Measurements from ENCODE around the gene FIS1.

Gene FIS1

GRCh38 chr7:101243646-101244374 lies 1.1 kb downstream of the FIS1 start:
- H3K27ac Mint-ChIP-seq: peak overlapping the region; percentile 99

GRCh38 chr7:101241443-101242349 lies 3.2 kb downstream of the FIS1 start:
- DNase-seq (ENCODE audit: low spot score): no peak
- Mint-ChIP-seq H3K4me1 (ENCODE audit: low read depth) (peaks cover 20% of the 10 kb centered on the region), H3K36me3 (ENCODE audit: low read depth) (peaks cover 16% of the 10 kb centered on the region), H3K9me3 (no peaks in the 10 kb centered on the region), H3K27ac (no peak overlapping the region), H3K4me3 (no peak overlapping the region), H3K27me3 (ENCODE audit: low read depth) (no peaks in the 10 kb centered on the region)

More at GRCh38 chr7:101243646-101244374, 1.1 kb downstream of the FIS1 start:
- Mint-ChIP-seq H3K27me3 (ENCODE audit: low read depth) (no peaks in the 10 kb centered on the region), H3K36me3 (ENCODE audit: low read depth) (peaks cover 21% of the 10 kb centered on the region), H3K4me3 (peak overlapping the region; percentile 99), H3K9me3 (no peaks in the 10 kb centered on the region), H3K4me1 (ENCODE audit: low read depth) (peaks cover 24% of the 10 kb centered on the region)
- DNase-seq (ENCODE audit: low spot score): no peak

- peaks cover 20% of the 10 kb centered on the region for H3K4me1 Mint-ChIP-seq (ENCODE audit: low read depth)
- no peak for DNase-seq (ENCODE audit: low spot score)
- no peaks in the 10 kb centered on the region for H3K27me3 Mint-ChIP-seq (ENCODE audit: low read depth)
- no peaks in the 10 kb centered on the region for H3K9me3 Mint-ChIP-seq
- H3K4me3 Mint-ChIP-seq: no peak overlapping the region
- peak overlapping the region; percentile 52 for H3K27ac Mint-ChIP-seq
- H3K36me3 Mint-ChIP-seq (ENCODE audit: low read depth): peaks cover 16% of the 10 kb centered on the region
These were observed 3.9 kb downstream of the FIS1 start for GRCh38 chr7:101241015-101241363.

- no peak for DNase-seq (ENCODE audit: low spot score)
- H3K36me3 Mint-ChIP-seq (ENCODE audit: low read depth): peaks cover 12% of the 10 kb centered on the region
- H3K9me3 Mint-ChIP-seq: no peaks in the 10 kb centered on the region
- peak overlapping the region; percentile 52 for H3K27ac Mint-ChIP-seq
- H3K27me3 Mint-ChIP-seq (ENCODE audit: low read depth): no peaks in the 10 kb centered on the region
- H3K4me1 Mint-ChIP-seq (ENCODE audit: low read depth): peaks cover 14% of the 10 kb centered on the region
- no peak overlapping the region for H3K4me3 Mint-ChIP-seq
These were observed 4.5 kb downstream of the FIS1 start for GRCh38 chr7:101240226-101241014.

GRCh38 chr7:101239951-101240220 lies 5.0 kb downstream of the FIS1 start:
- no peaks in the 10 kb centered on the region for H3K9me3 Mint-ChIP-seq
- peaks cover 7% of the 10 kb centered on the region for H3K36me3 Mint-ChIP-seq (ENCODE audit: low read depth)
- no peaks in the 10 kb centered on the region for H3K27me3 Mint-ChIP-seq (ENCODE audit: low read depth)
- no peak for DNase-seq (ENCODE audit: low spot score)
- no peak overlapping the region for H3K4me3 Mint-ChIP-seq
- peaks cover 10% of the 10 kb centered on the region for H3K4me1 Mint-ChIP-seq (ENCODE audit: low read depth)
- H3K27ac Mint-ChIP-seq: no peak overlapping the region

- H3K27ac Mint-ChIP-seq: no peak overlapping the region
- H3K4me1 Mint-ChIP-seq (ENCODE audit: low read depth): peaks cover 10% of the 10 kb centered on the region
These were observed 5.5 kb downstream of the FIS1 start for GRCh38 chr7:101239191-101239950.

GRCh38 chr7:101238226-101239182 lies 6.4 kb downstream of the FIS1 start:
- no peaks in the 10 kb centered on the region for H3K27me3 Mint-ChIP-seq (ENCODE audit: low read depth)
- DNase-seq (ENCODE audit: low spot score): no peak
- no peak overlapping the region for H3K27ac Mint-ChIP-seq

More at GRCh38 chr7:101239191-101239950, 5.5 kb downstream of the FIS1 start:
- no peak for DNase-seq (ENCODE audit: low spot score)
- Mint-ChIP-seq H3K9me3 (no peaks in the 10 kb centered on the region), H3K4me3 (no peak overlapping the region), H3K36me3 (ENCODE audit: low read depth) (peaks cover 6% of the 10 kb centered on the region), H3K27me3 (ENCODE audit: low read depth) (no peaks in the 10 kb centered on the region)

GRCh38 chr7:101237206-101238067 lies 7.4 kb downstream of the FIS1 start, which contains the start of gene CLDN15:
TSS of gene CLDN15 (minus strand) at chr7:101237802. CDS start at chr7:101237581, 221 bp downstream.
- H3K4me3 Mint-ChIP-seq: no peak within 1 kb of the TSS
- H3K36me3 Mint-ChIP-seq (ENCODE audit: low read depth): peaks cover 6% of the 10 kb centered on the region
- DNase-seq (ENCODE audit: low spot score): no peak
- no peaks in the 10 kb centered on the region for H3K27me3 Mint-ChIP-seq (ENCODE audit: low read depth)
- H3K4me1 Mint-ChIP-seq (ENCODE audit: low read depth): no peaks in the 10 kb centered on the region
- no peaks in the 10 kb centered on the region for H3K9me3 Mint-ChIP-seq
- H3K27ac Mint-ChIP-seq: no peak within 1 kb of the TSS

More at GRCh38 chr7:101238226-101239182, 6.4 kb downstream of the FIS1 start:
- no peak overlapping the region for H3K4me3 Mint-ChIP-seq
- H3K36me3 Mint-ChIP-seq (ENCODE audit: low read depth): peaks cover 6% of the 10 kb centered on the region
- peaks cover 5% of the 10 kb centered on the region for H3K4me1 Mint-ChIP-seq (ENCODE audit: low read depth)
- no peaks in the 10 kb centered on the region for H3K9me3 Mint-ChIP-seq

GRCh38 chr7:101236292-101236835 lies 8.5 kb downstream of the FIS1 start:
- no peaks in the 10 kb centered on the region for H3K27me3 Mint-ChIP-seq (ENCODE audit: low read depth)
- H3K27ac Mint-ChIP-seq: no peak overlapping the region
- no peak overlapping the region for H3K4me3 Mint-ChIP-seq
- no peaks in the 10 kb centered on the region for H3K9me3 Mint-ChIP-seq
- no peaks in the 10 kb centered on the region for H3K4me1 Mint-ChIP-seq (ENCODE audit: low read depth)
- DNase-seq (ENCODE audit: low spot score): no peak
- peaks cover 6% of the 10 kb centered on the region for H3K36me3 Mint-ChIP-seq (ENCODE audit: low read depth)

GRCh38 chr7:101235522-101235921 lies 9.4 kb downstream of the FIS1 start:
- H3K4me1 Mint-ChIP-seq (ENCODE audit: low read depth): peaks cover 2% of the 10 kb centered on the region
- no peak overlapping the region for H3K27ac Mint-ChIP-seq
- H3K27me3 Mint-ChIP-seq (ENCODE audit: low read depth): no peaks in the 10 kb centered on the region
- no peaks in the 10 kb centered on the region for H3K9me3 Mint-ChIP-seq
- H3K4me3 Mint-ChIP-seq: no peak overlapping the region
- no peak for DNase-seq (ENCODE audit: low spot score)
- H3K36me3 Mint-ChIP-seq (ENCODE audit: low read depth): peaks cover 7% of the 10 kb centered on the region

- Mint-ChIP-seq H3K27me3 (ENCODE audit: low read depth) (no peaks in the 10 kb centered on the region), H3K9me3 (no peaks in the 10 kb centered on the region), H3K4me1 (ENCODE audit: low read depth) (peaks cover 3% of the 10 kb centered on the region), H3K27ac (no peak overlapping the region), H3K4me3 (no peak overlapping the region), H3K36me3 (ENCODE audit: low read depth) (peaks cover 9% of the 10 kb centered on the region)
- no peak for DNase-seq (ENCODE audit: low spot score)
These were observed 9.8 kb downstream of the FIS1 start for GRCh38 chr7:101235050-101235449.

GRCh38 chr7:101234636-101235035 lies 10.2 kb downstream of the FIS1 start:
- no peaks in the 10 kb centered on the region for H3K27me3 Mint-ChIP-seq (ENCODE audit: low read depth)
- DNase-seq (ENCODE audit: low spot score): no peak
- peaks cover 11% of the 10 kb centered on the region for H3K36me3 Mint-ChIP-seq (ENCODE audit: low read depth)
- H3K4me1 Mint-ChIP-seq (ENCODE audit: low read depth): peaks cover 3% of the 10 kb centered on the region
- no peak overlapping the region for H3K27ac Mint-ChIP-seq
- H3K9me3 Mint-ChIP-seq: no peaks in the 10 kb centered on the region
- no peak overlapping the region for H3K4me3 Mint-ChIP-seq

All from T-helper 2 cell treated with Interferon-gamma antibody and Interleukin-4, amounts not matched to agents 5 μg/mL and 100 μg/mL, for 36 hours (primary cell).